Dermis blood vessel endothelial cell (primary cell): ENCODE data around the gene CCDC88A. TPM values are rescaled to one million over a fixed set of nuclear protein-coding genes. Genes with fewer than 3 reads are reported as not detected.
"Not testable (repeated sequence)": the region's sequence is repeated elsewhere in the genome, so short reads cannot be mapped to it uniquely, and the experiment has no call there.

Experiments used
- DNase-seq: peaks from one replicate; pipeline ENCODE4 v3.0.0; 2010
- total RNA-seq: library from RNA; depleted of rRNA; stranded (reverse); fragments of >200 nt; gene quantifications from 2 replicates; pipeline ENCODE4 v1.2.3, GENCODE V29; 2014

CCDC88A gene
- total RNA-seq, 1 donor from 2014 or later, result 51.6 TPM

GRCh38 chr2:55370208-55370607 lies 49.4 kb downstream of the CCDC88A start:
- DNase-seq, result no peak

- peak; percentile 36 for DNase-seq
Observed at GRCh38 chr2:55365303-55365702, 54.4 kb downstream of the CCDC88A start.

- DNase-seq, result peak; percentile 93
Observed at GRCh38 chr2:55364189-55365055, 55.2 kb downstream of the CCDC88A start.

GRCh38 chr2:55363636-55364035 lies 56.0 kb downstream of the CCDC88A start:
- DNase-seq, result no peak

- no peak for DNase-seq
Observed at GRCh38 chr2:55361465-55362189, 58.0 kb downstream of the CCDC88A start.

GRCh38 chr2:55358451-55358850 lies 61.2 kb downstream of the CCDC88A start:
- no peak for DNase-seq

GRCh38 chr2:55357927-55358326 lies 61.7 kb downstream of the CCDC88A start:
- DNase-seq, result peak; percentile 2

- no peak for DNase-seq
Observed at GRCh38 chr2:55357164-55357563, 62.5 kb downstream of the CCDC88A start.

- DNase-seq, result not testable (repeated sequence)
Observed at GRCh38 chr2:55356136-55356535, 63.5 kb downstream of the CCDC88A start.

- DNase-seq, result no peak
Observed at GRCh38 chr2:55355451-55355850, 64.2 kb downstream of the CCDC88A start.

- no peak for DNase-seq
Observed at GRCh38 chr2:55351672-55352071, 68.0 kb downstream of the CCDC88A start.

GRCh38 chr2:55345064-55345463 lies 74.6 kb downstream of the CCDC88A start:
- DNase-seq, result no peak

GRCh38 chr2:55338268-55338667 lies 81.4 kb downstream of the CCDC88A start:
- DNase-seq, result no peak

GRCh38 chr2:55334728-55335127 lies 84.9 kb downstream of the CCDC88A start:
- DNase-seq, result no peak

- DNase-seq, result no peak
Observed at GRCh38 chr2:55330541-55331297, 88.9 kb downstream of the CCDC88A start.

- DNase-seq, result no peak
Observed at GRCh38 chr2:55327470-55328230, 92.0 kb downstream of the CCDC88A start.

GRCh38 chr2:55314985-55315384 lies 104.7 kb downstream of the CCDC88A start:
- DNase-seq, result no peak

- no peak for DNase-seq
Observed at GRCh38 chr2:55311444-55311870, 108.2 kb downstream of the CCDC88A start.

- DNase-seq, result peak; percentile 90
Observed at GRCh38 chr2:55309446-55309845, 110.2 kb downstream of the CCDC88A start.

GRCh38 chr2:55302241-55302640 lies 117.4 kb downstream of the CCDC88A start:
- no peak for DNase-seq

- no peak for DNase-seq
Observed at GRCh38 chr2:55301277-55301676, 118.4 kb downstream of the CCDC88A start.

GRCh38 chr2:55296393-55296792 lies 123.3 kb downstream of the CCDC88A start:
- DNase-seq, result no peak
